Spleen (tissue), 7 donors: ENCODE data around the gene TMC5.

Source experiments
- CTCF ChIP-seq, 11 experiments: fragments of 200-600 bp in 7 of 11; fragments of 450-650 bp in 4 of 11; sonication (generic) in 4 of 11; IDR thresholded peaks in 8 of 11; conservative IDR thresholded peaks in 3 of 11; 1 replicate in 7 of 11; 2 replicates in 4 of 11; pipeline versions ENCODE4 v1.4.0 to v1.8.0; 2016 to 2021; ENCODE audit warnings: antibody characterized with exemption in 11 of 11, inconsistent platforms in 4 of 11, mild to moderate bottlenecking in 1 of 11
- POLR2AphosphoS5 ChIP-seq, 3 donors: sonication (generic); formaldehyde crosslinking; IDR thresholded peaks; one replicate each; pipeline ENCODE4 v1.5.1; 2017; ENCODE audit warnings: antibody characterized with exemption in 3 of 3
- donor health status: DM: no; HTN: no; CAD: no; lungs with moderate emphysema.
- donor health status: DM: no; HTN: no; CAD: no.
- donor health status: DM: no; HTN: no; CAD: no.

- TF ChIP-seq CTCF (IDR thresholded peaks at IDR 0.05 in 8 of 11, conservative IDR thresholded peaks at IDR 0.05 in 3 of 11) (no peak), POLR2AphosphoS5 (IDR thresholded peaks at IDR 0.05) (no peak)
Measured at GRCh38 chr16:19499481-19499880, 81.8 kb downstream of the TMC5 start.
